ENCODE data around the gene TTC21B. TPM values are rescaled to one million over a fixed set of nuclear protein-coding genes. Genes with fewer than 3 reads are reported as not detected.
A peak's percentile ranks its signal among the peaks of the same experiment; 100 is the strongest.
"Not testable (repeated sequence)": the region's sequence is repeated elsewhere in the genome, so short reads cannot be mapped to it uniquely, and the experiment has no call there.

The TTC21B gene
- total RNA-seq = 10 to 100 TPM; 12.1 to 73.2 (median 27.7) TPM

DNA sequence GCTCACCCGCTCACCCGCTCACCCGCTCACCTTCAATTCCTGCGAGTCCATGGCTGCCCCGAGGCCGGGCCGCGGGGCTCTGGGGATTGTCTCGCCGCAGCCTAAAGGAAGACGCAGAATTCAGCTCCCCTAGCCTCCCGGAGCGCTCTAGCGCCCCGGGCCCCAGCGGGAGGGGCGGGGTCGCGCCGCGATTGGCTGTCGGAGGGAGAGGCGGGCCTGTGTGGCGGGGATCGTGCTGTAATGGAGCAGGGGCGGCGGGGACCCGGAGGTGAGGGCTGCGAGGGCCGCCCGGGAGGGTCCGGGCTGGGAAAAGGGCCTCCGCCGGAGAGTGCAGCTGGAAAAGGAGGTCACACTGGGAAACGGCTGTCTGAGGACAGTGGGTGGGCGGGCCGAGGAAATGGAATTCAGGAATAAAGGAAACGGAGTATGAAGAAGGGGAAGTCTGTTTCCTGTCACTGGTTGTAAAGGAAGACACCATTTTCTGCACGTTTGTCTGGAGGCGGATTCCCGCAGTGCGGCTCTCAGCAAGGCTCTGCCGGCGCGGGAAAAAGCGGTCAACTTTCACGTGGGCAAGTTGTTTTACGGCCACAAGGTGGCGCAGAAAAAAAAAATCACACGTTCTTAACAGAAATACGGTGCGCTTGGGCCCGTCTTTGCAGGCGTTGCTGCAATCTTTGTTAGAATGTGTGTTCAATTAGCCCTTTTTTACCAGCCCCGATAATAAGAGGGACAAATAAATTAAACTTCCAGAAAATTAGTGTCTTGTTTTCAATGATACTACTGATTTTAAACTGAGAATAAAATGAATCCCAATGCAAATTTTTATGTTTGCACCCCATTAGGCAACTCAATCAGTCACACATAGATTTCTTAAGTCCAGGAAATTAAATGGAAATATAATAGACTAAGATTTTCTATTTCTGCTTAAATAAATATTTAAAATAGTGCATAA, at the start of gene TTC21B:
Gene TTC21B (minus strand): TSS at position 122 of the 952 bp plus-strand sequence. CDS start 71 bp downstream, at position 51.
- H3K36me3 ChIP-seq = no peaks in the 10 kb centered on the region
- DNase-seq (ENCODE audit: low spot score in 2 of 2) = peak; percentile 95 to 97
- under 1% methylated on average over 48 of the region's 55 CpGs for WGBS
- H3K9me3 ChIP-seq = no peaks in the 10 kb centered on the region
- H3K27ac ChIP-seq = peak within 1 kb of the TSS; percentile 87
- H3K4me1 ChIP-seq = peaks cover 30% of the 10 kb centered on the region
- peak within 1 kb of the TSS; percentile 67 for H3K4me3 ChIP-seq
- H3K27me3 ChIP-seq = no peaks in the 10 kb centered on the region
- TF ChIP-seq EP300 (IDR thresholded peaks at IDR 0.05) (no peak), POLR2AphosphoS5 (IDR thresholded peaks at IDR 0.05) (peak in 2 of 3 donors; percentile 27 to 45), POLR2A (IDR thresholded peaks at IDR 0.05) (peak; percentile 40 to 70)
- TF ChIP-seq, protein P1, sequence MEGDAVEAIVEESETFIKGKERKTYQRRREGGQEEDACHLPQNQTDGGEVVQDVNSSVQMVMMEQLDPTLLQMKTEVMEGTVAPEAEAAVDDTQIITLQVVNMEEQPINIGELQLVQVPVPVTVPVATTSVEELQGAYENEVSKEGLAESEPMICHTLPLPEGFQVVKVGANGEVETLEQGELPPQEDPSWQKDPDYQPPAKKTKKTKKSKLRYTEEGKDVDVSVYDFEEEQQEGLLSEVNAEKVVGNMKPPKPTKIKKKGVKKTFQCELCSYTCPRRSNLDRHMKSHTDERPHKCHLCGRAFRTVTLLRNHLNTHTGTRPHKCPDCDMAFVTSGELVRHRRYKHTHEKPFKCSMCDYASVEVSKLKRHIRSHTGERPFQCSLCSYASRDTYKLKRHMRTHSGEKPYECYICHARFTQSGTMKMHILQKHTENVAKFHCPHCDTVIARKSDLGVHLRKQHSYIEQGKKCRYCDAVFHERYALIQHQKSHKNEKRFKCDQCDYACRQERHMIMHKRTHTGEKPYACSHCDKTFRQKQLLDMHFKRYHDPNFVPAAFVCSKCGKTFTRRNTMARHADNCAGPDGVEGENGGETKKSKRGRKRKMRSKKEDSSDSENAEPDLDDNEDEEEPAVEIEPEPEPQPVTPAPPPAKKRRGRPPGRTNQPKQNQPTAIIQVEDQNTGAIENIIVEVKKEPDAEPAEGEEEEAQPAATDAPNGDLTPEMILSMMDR (IDR thresholded peaks at IDR 0.05) = peak; percentile 64 to 81

DNA sequence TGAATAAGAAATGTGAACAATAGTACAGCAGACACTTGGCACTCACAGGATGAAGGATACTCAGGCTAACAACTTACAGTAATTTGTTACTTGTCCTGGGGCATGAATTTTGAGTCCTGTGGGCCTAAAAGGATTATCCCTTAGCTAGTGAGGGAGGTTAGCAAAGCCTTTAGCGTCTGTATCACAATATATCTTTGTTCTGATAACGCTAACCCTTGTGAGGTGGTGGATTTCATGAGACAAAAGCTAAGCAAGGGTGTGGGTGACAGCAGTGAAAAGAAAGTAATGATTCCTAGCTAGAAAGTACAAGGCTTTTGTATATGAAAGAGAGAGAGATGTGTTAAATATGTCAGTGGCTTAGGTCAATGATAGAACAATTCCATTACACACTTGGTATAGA, 46.8 kb upstream of the TTC21B start:
- Histone ChIP-seq H3K9me3 (no peaks in the 10 kb centered on the region), H3K27me3 (no peaks in the 10 kb centered on the region), H3K36me3 (no peaks in the 10 kb centered on the region), H3K4me3 (no peak overlapping the region), H3K27ac (no peak overlapping the region), H3K4me1 (no peaks in the 10 kb centered on the region)
- no peak for DNase-seq (ENCODE audit: low spot score in 2 of 2)
- TF ChIP-seq, protein P1 (IDR thresholded peaks at IDR 0.05) = no peak
- no peak for TF ChIP-seq POLR2AphosphoS5 (IDR thresholded peaks at IDR 0.05)
- WGBS = 71% methylated on average over 2 of the region's 2 CpGs

DNA sequence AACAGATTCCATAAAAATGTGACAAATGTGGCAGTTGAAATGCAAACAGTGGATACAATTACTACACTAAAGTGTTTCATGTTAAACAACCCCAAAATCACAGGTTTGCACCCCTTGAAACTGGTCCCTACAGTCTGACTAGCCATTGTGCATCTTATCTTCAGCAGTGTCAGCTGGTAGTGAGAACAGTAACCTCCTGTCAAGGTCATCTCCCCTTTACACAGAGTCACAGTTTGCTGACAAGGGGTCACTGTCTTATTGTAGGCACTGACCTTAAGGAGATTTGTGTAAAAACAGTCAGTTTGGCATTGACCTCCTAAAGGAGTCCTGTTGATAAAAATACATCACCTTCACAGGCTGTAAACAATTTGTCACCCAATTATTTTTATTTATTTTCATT, 37.3 kb upstream of the TTC21B start:
- Histone ChIP-seq H3K4me3 (no peak overlapping the region), H3K27me3 (no peaks in the 10 kb centered on the region), H3K36me3 (no peaks in the 10 kb centered on the region), H3K9me3 (no peaks in the 10 kb centered on the region), H3K4me1 (no peaks in the 10 kb centered on the region), H3K27ac (no peak overlapping the region)
- DNase-seq (ENCODE audit: low spot score in 2 of 2) = no peak
- TF ChIP-seq POLR2AphosphoS5 (IDR thresholded peaks at IDR 0.05) (no peak), EP300 (IDR thresholded peaks at IDR 0.05) (no peak), POLR2A (IDR thresholded peaks at IDR 0.05) (no peak)
- TF ChIP-seq, protein P1 (IDR thresholded peaks at IDR 0.05) = no peak

DNA sequence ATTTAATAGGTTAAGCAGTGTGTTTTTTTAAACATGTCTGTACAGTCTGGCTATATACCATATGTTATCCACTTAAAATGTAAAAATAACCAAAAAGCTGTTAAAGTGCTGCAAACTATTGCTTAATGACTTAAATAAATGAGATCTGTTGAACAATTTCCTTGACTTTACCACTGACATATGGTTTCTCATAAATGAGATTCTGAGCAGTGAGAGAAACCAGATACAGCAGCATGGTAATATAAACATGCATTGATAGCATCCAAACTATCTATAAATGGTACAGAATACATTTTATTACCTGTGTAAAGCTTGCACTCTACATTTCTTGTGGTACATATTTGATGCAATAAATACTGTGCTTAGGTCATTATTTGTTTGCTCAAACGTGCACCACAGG, 36.3 kb upstream of the TTC21B start:
- H3K9me3 ChIP-seq = no peaks in the 10 kb centered on the region
- WGBS = 20% methylated on average over 1 of the region's 1 CpG
- H3K27me3 ChIP-seq = no peaks in the 10 kb centered on the region
- H3K4me3 ChIP-seq = no peak overlapping the region
- no peaks in the 10 kb centered on the region for H3K4me1 ChIP-seq
- H3K27ac ChIP-seq = no peak overlapping the region
- no peaks in the 10 kb centered on the region for H3K36me3 ChIP-seq
- DNase-seq (ENCODE audit: low spot score in 2 of 2) = no peak
- TF ChIP-seq POLR2AphosphoS5 (IDR thresholded peaks at IDR 0.05) = no peak
- TF ChIP-seq, protein P1 (IDR thresholded peaks at IDR 0.05) = no peak
- TF ChIP-seq EP300 (IDR thresholded peaks at IDR 0.05) = no peak
- TF ChIP-seq POLR2A (IDR thresholded peaks at IDR 0.05) = no peak

DNA sequence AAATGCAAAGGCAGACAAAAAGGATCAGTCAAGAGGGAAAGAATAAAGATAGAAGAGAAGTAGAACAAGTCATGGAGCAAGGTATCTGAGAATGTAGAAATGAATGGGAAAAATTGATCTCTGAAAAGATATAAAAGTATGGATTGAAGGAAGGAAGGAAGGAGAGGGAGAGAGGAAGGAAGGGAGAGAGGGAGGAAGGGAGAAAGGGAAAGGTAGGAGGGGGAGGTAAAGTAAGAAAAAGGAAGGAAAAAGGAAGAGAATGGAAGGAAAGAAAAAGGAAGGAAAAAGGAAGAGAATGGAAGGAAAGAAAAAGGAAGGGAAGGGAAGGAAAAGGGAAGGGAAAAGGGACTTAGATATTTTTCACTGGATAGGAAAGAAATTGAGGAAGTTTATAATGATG, 31.5 kb upstream of the TTC21B start:
- no peak overlapping the region for H3K4me3 ChIP-seq
- no peaks in the 10 kb centered on the region for H3K4me1 ChIP-seq
- no peaks in the 10 kb centered on the region for H3K36me3 ChIP-seq
- H3K27ac ChIP-seq = no peak overlapping the region
- no peaks in the 10 kb centered on the region for H3K9me3 ChIP-seq
- no peak for DNase-seq (ENCODE audit: low spot score in 2 of 2)
- H3K27me3 ChIP-seq = no peaks in the 10 kb centered on the region
- TF ChIP-seq POLR2AphosphoS5 (IDR thresholded peaks at IDR 0.05) (no peak), POLR2A (IDR thresholded peaks at IDR 0.05) (no peak), EP300 (IDR thresholded peaks at IDR 0.05) (no peak)
- TF ChIP-seq, protein P1 (IDR thresholded peaks at IDR 0.05) = no peak

DNA sequence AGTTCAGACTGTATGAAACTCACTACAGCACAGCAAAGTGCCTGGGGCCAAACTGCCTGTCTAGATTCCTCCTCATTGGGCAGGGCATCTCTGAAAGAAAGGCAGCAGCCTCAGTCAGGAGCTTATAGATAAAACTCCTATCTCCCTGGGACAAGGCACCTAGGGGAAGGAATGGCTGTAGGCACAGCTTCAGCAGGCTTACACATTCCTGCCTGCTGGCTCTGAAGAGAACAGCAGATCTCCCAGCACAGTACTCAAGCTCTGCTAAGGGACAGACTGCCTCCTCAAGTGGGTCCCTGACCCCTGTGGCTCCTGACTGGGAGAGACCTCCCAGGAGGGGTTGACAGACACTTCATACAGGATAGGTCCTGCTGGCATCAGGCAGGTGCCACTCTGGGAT, 18.6 kb upstream of the TTC21B start:
- not testable (repeated sequence) for H3K4me1 ChIP-seq; H3K4me3 ChIP-seq; H3K27ac ChIP-seq; H3K9me3 ChIP-seq; H3K36me3 ChIP-seq; DNase-seq (ENCODE audit: low spot score in 2 of 2); H3K27me3 ChIP-seq

All from suprapubic skin (tissue), 4 donors.